G401.6 (cell line): ENCODE data around the gene ENAM.
"Not testable (repeated sequence)": the region's sequence is repeated elsewhere in the genome, so short reads cannot be mapped to it uniquely, and the experiment has no call there.

Experiments used
- FAIRE-seq: peaks from 2 replicates; lab custom pipeline; 2012; peaks lifted over from hg19 to GRCh38; lab: Jason Lieb, UNC

ENAM gene

GRCh38 chr4:70624226-70624793 lies 4.2 kb upstream of the ENAM start:
- peak; percentile 67 for FAIRE-seq

DNA sequence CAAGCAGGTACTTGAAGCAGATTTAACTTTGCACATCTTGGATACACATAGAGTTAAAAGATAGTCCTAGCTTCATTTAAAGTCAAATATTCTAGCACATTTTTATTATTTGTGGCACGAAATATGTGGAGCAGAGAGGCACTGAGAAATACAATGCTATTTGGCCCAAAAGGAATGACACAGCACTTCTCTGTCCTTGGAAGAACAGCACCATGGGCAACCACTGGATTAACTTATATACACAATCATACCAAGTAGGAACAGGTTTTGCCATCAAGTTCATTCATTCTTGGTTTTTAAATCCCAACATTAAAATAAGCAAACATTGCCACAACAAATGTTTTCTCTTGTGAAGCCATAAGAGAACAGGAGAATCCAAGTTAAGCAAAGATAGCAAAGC lies 924 bp upstream of the ENAM start:
- FAIRE-seq, result no peak

DNA sequence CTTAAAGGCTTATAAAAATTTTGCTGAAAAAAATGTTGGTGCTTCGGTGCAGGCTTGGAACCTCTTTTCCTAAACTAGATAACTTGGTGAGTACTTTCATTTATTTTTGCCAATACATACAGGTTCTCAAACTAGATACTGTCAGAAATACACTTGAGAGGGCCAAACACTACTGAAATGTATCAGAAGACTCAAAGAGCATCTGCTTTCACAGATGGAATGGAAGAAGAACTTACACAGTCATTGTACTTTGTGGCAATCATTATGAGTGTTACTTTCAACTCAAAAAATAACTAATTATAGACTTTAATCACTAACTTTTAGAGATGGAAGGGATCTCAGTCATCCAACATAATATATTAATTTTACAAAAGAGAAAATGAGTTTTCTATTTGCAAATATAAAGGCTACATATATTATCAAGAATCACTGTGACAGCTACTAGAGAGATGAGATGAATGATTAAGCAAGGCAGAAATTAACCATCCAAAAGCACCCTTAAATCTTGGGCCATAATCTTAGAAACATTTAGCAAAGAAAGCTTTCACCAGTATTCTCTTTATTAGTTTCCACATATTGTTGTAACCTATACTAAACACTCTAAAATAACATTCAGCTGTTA lies 1.0 kb downstream of the ENAM start:
- no peak for FAIRE-seq

GRCh38 chr4:70630162-70630561 lies 1.6 kb downstream of the ENAM start:
- FAIRE-seq, result no peak

- peak; percentile 64 for FAIRE-seq
Observed at GRCh38 chr4:70632028-70632427, 3.5 kb downstream of the ENAM start.

- FAIRE-seq, result no peak
Observed at GRCh38 chr4:70634482-70634881, 5.9 kb downstream of the ENAM start.

- FAIRE-seq, result no peak
Observed at GRCh38 chr4:70637239-70637913, 8.8 kb downstream of the ENAM start.

DNA sequence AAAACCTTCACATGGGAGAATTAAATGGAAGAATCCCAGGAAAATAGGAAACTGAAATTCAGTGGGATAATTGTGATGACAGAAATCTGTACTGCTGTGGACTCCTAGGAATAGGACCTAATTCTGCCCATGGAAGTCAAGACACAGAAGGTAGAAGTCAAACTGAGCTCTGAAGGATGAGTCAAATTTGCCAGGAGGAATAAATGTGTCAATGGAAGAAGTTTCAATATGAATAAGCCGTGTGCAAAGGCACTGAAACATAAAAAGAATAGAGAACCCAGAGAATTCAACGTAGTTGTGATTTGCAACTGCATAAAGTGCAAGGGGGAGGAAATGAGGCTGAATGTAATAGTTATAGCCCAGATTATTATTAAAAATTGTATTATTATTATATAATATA lies 11.6 kb downstream of the ENAM start:
- FAIRE-seq, result no peak

DNA sequence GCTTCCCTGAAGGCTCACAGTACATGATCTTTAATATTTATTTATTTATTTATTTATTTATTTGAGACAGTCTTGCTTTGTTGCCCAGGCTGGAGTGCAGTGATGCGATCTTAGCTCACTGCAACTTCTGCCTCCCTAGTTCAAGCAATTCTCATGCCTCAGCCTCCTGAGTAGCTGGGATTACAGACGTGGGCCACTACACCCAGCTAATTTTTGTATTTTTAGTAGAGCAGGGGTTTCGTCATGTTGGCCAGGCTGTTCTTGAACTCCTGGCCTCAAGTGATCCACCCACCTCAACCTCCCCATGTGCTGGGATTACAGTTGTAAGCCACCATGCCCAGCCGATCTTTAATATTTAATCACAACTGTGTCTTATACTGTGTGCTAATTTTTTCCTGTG lies 22.2 kb downstream of the ENAM start:
- FAIRE-seq, result not testable (repeated sequence)

DNA sequence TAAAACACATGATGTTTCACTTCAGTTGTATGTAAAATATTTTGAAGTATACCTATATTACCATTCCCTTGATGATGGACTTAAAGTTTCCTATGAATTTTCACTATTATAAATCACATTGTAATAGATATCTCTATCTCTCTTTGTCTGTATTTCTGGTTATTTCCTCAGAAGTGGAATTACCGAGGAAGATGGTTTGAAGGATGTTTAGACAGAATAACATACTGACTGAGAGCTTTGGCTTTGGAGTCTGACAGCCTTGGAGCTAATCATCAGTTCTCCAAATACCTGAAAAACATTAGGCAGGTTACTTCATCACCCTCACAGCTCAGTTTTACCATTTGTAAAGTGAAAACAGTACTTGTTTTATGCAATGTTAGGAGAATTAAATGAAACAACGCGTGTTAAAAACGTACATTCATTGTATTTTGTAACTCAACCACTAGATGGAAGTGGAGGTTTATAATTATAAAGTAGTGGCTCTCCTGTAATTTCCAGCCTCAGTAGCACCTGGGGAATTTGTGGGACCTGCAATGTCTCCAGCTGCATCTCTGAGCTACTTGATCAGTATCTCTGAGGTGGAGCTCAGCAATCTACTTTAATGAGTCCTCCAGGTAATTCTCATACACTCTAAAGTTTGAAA lies 23.4 kb downstream of the ENAM start:
- FAIRE-seq, result peak; percentile 93

- no peak for FAIRE-seq
Observed at GRCh38 chr4:70654605-70655011, 26.1 kb downstream of the ENAM start.

- no peak for FAIRE-seq
Observed at GRCh38 chr4:70657326-70657725, 28.8 kb downstream of the ENAM start.

GRCh38 chr4:70658418-70658817 lies 29.9 kb downstream of the ENAM start:
- no peak for FAIRE-seq

DNA sequence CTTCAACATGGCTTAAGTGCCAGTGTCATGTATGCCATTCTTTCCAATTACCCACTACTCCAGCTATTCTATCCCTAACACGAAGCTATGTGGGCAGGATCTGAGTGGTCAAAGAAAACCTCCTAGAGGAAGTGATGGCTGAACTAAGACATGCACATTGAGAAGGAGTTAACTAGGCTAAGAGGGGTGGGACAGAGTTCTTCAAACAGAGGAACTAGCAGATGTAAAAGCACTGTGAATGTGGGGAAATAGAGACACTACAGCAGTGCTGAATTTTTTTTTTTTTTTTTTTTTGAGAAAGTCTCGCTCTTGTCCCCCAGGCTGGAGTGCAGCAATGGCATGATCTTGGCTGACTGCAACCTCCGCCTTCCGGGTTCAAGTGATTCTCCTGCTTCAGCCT lies 31.6 kb downstream of the ENAM start:
- FAIRE-seq, result no peak

GRCh38 chr4:70661309-70661922 lies 32.9 kb downstream of the ENAM start:
- FAIRE-seq, result not testable (repeated sequence)

GRCh38 chr4:70666369-70666768 lies 37.8 kb downstream of the ENAM start, which contains the start of gene JCHAIN:
Gene JCHAIN, minus strand, starts transcription at chr4:70666508. Its CDS starts 18 bp downstream, at chr4:70666490.
- FAIRE-seq, result no peak

DNA sequence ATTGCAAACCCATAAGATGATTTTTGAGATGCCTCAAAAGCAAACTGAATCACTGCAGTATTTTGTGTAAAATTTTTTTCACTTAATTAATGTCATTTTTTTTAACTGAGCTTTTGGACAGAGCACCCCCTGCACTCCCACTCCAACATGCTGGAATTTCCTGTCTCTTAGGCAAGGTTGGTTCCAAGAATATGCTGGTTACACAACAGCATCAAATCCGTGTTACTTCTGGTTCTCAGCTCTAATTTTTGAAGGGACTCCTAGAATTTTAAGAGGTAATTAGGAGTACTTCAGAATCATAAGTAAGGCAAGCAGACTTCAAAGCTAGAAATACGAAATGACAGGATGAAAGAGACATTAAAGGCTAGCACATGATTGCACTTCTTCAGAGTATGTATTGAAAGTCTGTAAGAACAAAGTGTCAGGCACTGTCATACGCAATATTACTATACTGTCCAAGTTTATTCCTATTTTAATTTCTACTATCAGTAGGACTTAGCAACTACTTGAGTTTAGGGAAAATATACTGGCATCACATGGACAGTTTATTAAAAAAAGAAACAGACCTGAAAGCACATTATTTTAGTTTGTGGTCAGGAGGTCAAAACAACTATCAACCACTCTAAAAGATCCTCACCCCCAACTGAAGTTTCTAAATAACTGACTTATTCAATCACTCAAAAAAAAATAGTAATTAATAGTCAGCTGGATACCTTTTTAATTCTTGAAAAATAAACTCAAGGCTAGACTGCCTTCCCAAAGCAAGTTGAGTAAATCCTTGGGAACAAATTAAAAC lies 39.4 kb downstream of the ENAM start:
- FAIRE-seq, result no peak

DNA sequence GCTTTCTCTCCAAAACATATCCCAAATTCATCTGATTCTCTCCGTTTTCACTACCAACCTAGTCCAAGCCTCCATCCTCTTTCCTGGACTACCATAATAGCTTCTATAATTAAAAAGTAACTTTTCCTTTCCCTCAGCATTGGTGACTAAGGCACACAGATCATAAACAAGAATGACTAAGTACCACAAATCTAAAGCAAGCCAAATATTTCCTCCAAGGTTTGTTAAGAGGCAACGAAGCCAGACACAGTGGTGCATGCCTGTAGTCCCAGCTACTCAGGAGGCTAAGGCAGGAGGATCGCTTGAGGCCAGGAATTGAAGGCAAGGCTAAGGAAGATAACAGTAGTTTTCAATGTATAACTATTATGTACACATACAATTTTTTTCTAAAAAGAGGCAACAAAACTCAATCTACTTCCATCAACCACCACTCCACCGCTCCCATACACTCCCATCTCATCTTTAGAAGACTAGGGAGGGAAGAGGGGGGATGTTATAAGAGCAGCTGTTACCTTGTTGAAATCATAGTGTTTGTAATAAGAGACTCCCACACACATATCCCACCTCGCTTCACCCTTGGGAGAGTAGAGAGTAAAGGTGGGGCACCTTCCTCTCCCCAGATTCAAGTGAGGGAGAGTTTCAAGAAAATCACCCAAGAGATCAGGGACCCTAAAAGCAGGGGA lies 41.9 kb downstream of the ENAM start:
- FAIRE-seq, result no peak

DNA sequence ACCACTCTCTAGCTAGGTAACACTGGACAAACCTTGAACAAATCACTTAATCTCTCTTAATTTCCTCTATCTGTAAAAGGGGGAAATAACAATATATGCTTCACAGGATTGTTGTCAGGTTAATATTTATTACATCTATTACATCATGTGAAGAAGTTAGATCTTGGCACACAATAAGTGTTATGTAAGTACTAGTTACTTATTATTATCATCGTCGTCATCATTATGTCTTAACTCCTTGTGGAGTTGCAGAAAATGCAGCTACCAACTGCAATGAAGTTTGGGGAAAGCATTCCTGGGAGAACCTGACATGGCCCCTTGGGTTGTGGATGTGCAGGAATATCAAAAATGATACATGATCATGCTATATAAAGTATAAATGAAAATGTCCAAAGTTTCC lies 42.5 kb downstream of the ENAM start:
- no peak for FAIRE-seq

DNA sequence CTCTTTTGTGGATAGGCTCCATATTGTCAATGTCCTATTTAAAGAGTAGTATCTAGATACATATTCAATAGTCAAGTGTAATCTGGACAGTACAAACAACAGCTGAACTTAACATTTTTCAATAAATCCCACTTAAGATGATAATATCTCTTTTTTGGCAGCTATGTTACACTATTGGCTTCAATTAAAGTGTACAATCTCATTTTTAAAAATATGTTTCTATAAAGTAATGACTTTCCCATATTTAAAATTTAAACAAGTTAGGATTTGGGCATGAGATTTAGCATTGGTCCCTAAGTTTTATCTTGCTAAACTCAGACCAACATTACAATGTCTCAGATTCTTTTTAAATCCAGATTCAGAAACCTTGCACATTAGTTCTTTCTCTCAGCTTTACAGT lies 45.6 kb downstream of the ENAM start:
- FAIRE-seq, result no peak

GRCh38 chr4:70674731-70675130 lies 46.2 kb downstream of the ENAM start:
- FAIRE-seq, result no peak
